Natural killer cell (primary cell): ENCODE results near the gene ZDHHC1. TPM values are rescaled to one million over a fixed set of nuclear protein-coding genes. Genes with fewer than 3 reads are reported as not detected.

ENCODE experiments used
- ATAC-seq, 3 donors: fragments of 150-1000 bp in 2 of 3; fragments of 200-7000 bp in 1 of 3; cut with Tn5 transposase; 1 replicate in 1 of 3; 2 replicates in 2 of 3; pipeline ENCODE4 v1.10.0; 2021; ENCODE audit warnings: mild to moderate bottlenecking in 2 of 3, moderate library complexity in 2 of 3
- DNase-seq, 2 donors: peaks; one replicate each; pipeline versions ENCODE4 v3.0.0 to v3.0.0-alpha.2; 2013 to 2021; ENCODE audit warnings: mixed read lengths in 1 of 2
- H3K27ac ChIP-seq: one replicate; pipeline ENCODE4 v1.5.1; 2013; ENCODE audit warnings: mild to moderate bottlenecking, low read length
- H3K27me3 ChIP-seq: one replicate; pipeline ENCODE4 v1.6.1; 2013; ENCODE audit warnings: low read length; ENCODE audit not compliant: control insufficient read depth, insufficient read depth
- H3K36me3 ChIP-seq: one replicate; pipeline ENCODE4 v1.6.1; 2013; ENCODE audit warnings: low read length; ENCODE audit not compliant: control insufficient read depth, insufficient read depth
- H3K4me1 ChIP-seq: one replicate; pipeline ENCODE4 v1.6.1; 2013; ENCODE audit warnings: low read length; ENCODE audit not compliant: control insufficient read depth, insufficient read depth
- H3K4me3 ChIP-seq: one replicate; pipeline ENCODE4 v1.5.1; 2013; ENCODE audit warnings: low read length
- H3K9me3 ChIP-seq: one replicate; pipeline ENCODE4 v1.6.1; 2013; ENCODE audit warnings: low read length; ENCODE audit not compliant: control insufficient read depth, insufficient read depth
- H3K27ac Mint-ChIP-seq, 2 donors: one replicate each; pipeline ENCODE4 v1.8.0; 2022; ENCODE audit warnings: mild to moderate bottlenecking in 2 of 2, mixed read lengths in 2 of 2, moderate library complexity in 1 of 2
- H3K27me3 Mint-ChIP-seq, 2 donors: one replicate each; pipeline ENCODE4 v1.8.0; 2022; ENCODE audit warnings: low read depth in 2 of 2, mixed read lengths in 2 of 2
- H3K36me3 Mint-ChIP-seq: one replicate; pipeline ENCODE4 v1.8.0; 2022; ENCODE audit warnings: mixed read lengths
- H3K4me1 Mint-ChIP-seq, 2 donors: one replicate each; pipeline ENCODE4 v1.8.0; 2022; ENCODE audit warnings: mixed read lengths in 2 of 2
- H3K4me3 Mint-ChIP-seq: one replicate; pipeline ENCODE4 v1.8.0; 2022; ENCODE audit warnings: mild to moderate bottlenecking, moderate library complexity, mixed read lengths
- H3K9me3 Mint-ChIP-seq, 2 donors: one replicate each; pipeline ENCODE4 v1.8.0; 2022; ENCODE audit warnings: mixed read lengths in 2 of 2
- WGBS: methylation state at CpG from one replicate; pipeline ENCODE4 v1.1.7; 2013; ENCODE audit warnings: missing lambda C conversion rate; ENCODE audit not compliant: insufficient coverage; 5-methylcytosine and 5-hydroxymethylcytosine counted together
- intact Hi-C: fragments of 100-400 bp; cut with micrococcal nuclease; formaldehyde crosslinking; loops from one replicate; pipeline ENCODE4 v1.14.2; 2022
- total RNA-seq, 4 donors: library from RNA; stranded (reverse); fragments of 120-200 nt in 1 of 4; gene quantifications; one replicate each; pipeline versions ENCODE4 v1.2.3 to v1.2.4, GENCODE V29; 2013 to 2022
- TF ChIP-seq, protein P1 (sequence below): fragments of 200-600 bp; IDR thresholded peaks from one replicate; pipeline ENCODE4 v1.8.0; 2022; ENCODE audit warnings: antibody characterized with exemption

Gene ZDHHC1
- total RNA-seq, 3 donors from 2014 or later (not counting 1 experiment from before 2014, with no cell fraction given), result 0.88 to 2.5 (median 1.8) TPM

DNA sequence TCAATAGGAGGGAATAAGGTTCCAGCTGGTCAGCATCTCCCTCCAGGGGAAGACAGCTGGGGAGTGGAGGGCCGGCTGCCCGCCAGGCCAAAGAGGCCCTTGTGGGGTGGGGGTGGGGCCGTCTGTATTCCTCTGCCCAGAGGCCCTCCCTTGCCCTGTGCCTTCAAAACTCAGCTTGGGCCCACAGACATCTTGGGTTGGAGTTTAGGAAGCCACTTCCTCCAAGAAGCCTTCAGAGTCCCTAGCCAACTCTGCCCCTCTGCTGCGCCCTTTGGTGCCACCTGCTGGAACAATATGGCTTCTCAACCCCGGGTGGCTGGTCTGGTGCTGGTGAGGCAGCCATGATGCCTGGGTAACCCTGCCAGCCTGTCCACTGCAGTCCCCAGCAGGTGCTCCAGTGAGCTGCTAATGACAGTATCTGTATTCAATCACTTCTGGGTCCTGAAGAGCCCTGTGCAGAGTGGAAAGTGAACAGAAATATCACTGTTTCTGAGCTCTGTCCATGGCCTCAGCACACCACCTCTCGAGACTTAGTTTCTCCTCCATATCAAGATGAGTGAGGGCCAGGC is 31.3 kb upstream of the ZDHHC1 start:
- TF ChIP-seq, protein P1, sequence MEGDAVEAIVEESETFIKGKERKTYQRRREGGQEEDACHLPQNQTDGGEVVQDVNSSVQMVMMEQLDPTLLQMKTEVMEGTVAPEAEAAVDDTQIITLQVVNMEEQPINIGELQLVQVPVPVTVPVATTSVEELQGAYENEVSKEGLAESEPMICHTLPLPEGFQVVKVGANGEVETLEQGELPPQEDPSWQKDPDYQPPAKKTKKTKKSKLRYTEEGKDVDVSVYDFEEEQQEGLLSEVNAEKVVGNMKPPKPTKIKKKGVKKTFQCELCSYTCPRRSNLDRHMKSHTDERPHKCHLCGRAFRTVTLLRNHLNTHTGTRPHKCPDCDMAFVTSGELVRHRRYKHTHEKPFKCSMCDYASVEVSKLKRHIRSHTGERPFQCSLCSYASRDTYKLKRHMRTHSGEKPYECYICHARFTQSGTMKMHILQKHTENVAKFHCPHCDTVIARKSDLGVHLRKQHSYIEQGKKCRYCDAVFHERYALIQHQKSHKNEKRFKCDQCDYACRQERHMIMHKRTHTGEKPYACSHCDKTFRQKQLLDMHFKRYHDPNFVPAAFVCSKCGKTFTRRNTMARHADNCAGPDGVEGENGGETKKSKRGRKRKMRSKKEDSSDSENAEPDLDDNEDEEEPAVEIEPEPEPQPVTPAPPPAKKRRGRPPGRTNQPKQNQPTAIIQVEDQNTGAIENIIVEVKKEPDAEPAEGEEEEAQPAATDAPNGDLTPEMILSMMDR, result peak; percentile 29
- Histone ChIP-seq H3K36me3 (peaks cover 57% of the 10 kb centered on the region), H3K9me3 (no peaks in the 10 kb centered on the region), H3K27me3 (no peaks in the 10 kb centered on the region), H3K27ac (no peak overlapping the region), H3K4me1 (no peaks in the 10 kb centered on the region), H3K4me3 (no peak overlapping the region)
- Mint-ChIP-seq H3K36me3 (no peaks in the 10 kb centered on the region), H3K4me3 (no peak overlapping the region), H3K27me3 (no peaks in the 10 kb centered on the region), H3K9me3 (no peaks in the 10 kb centered on the region), H3K4me1 (peaks cover 24 to 56% of the 10 kb centered on the region in 2 donors), H3K27ac (no peak overlapping the region)
- ATAC-seq, result peak; percentile 48 to 67 (median 57)
- 84% methylated on average over 6 of the region's 6 CpGs for WGBS
- DNase-seq, result peak in 1 of 2 donors; percentile 65
- intact Hi-C loops, result no loop called here

DNA sequence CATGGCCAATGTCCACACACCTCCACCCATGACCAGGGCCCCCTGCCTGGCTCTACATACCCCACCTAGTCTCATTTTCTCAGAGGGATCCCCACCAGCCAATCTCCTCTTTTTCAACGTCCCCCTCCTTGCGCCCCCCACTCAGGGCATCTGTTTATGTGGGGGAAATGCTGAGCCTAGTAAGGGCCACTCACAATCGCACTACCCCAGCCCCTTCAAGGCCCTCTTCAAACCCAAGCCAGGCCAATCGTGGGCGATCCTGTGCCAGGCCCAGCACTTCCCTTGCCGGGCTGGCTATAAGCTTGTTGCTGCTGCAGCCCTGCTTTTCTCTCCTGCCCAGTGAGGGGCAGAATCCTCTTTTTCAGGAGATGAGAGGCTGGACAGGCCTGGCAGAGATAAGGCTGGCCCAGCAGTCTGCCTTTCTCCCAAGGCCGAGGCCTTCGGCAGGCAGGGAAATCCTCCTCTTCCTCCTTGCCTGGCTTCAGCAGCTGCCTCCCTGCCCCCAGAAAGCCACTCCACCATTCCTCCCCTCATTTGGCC is 30.8 kb upstream of the ZDHHC1 start:
- intact Hi-C loops, result no loop called here
- no peaks in the 10 kb centered on the region for H3K27me3 Mint-ChIP-seq
- DNase-seq (no peak), ATAC-seq (no peak)
- peaks cover 24 to 55% of the 10 kb centered on the region in 2 donors for H3K4me1 Mint-ChIP-seq
- no peaks in the 10 kb centered on the region for H3K27me3 ChIP-seq
- no peaks in the 10 kb centered on the region for H3K4me1 ChIP-seq
- H3K4me3 ChIP-seq, result no peak overlapping the region
- H3K36me3 Mint-ChIP-seq, result no peaks in the 10 kb centered on the region
- peaks cover 55% of the 10 kb centered on the region for H3K36me3 ChIP-seq
- peak overlapping the region in 1 of 2 donors; percentile 40 for H3K27ac Mint-ChIP-seq
- H3K27ac ChIP-seq, result no peak overlapping the region
- WGBS, result 100% methylated on average over 7 of the region's 8 CpGs
- no peaks in the 10 kb centered on the region for H3K9me3 Mint-ChIP-seq
- TF ChIP-seq, protein P1, result no peak
- no peak overlapping the region for H3K4me3 Mint-ChIP-seq
- H3K9me3 ChIP-seq, result no peaks in the 10 kb centered on the region

DNA sequence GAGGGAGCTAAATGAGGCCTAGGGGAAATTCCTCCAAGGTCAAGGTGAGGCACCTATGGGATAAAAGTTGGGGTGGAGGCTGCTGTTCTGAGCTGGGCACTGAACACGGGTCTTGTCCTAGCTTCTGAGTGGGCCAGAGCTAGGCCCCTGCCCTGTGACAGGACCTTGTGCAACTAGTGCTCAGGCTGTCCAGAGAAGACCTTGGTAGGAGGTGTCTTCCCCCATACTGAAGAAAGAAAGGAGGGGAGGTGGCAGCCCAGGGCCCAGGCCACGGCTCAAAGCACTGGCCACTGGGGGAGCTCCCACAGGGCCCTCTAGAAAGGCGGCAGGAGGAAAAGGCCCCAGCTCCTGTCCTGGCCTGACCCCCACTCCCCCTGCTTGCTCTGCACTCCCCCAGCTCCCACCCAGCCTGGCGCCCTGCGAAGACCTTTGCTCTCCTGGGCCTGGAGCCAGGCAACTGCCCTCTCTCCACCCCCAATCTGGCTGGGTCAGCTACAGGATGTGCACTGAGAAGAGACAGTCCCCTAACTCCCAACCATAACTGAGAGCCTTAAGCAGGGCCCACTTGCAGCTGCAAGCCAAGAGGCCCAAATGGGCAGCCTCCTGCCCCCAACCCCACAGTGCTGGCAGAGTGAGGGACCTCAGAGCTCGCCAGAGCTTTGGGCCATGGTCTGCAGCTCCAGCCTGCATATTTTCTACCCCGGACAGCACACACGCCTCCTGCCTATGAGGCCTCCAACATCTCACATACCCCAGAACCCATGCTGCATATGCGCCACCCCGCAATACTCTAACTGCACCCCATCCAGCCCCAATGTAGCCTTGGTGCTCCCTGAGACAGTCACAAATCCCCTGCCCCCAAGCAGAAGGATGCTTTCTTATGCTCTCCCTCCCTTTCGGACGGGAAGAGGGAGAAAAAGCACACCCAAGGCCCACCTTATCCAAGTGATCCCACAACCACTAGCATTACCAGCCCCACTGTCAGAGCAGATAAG is 29.9 kb upstream of the ZDHHC1 start:
- no peaks in the 10 kb centered on the region for H3K9me3 Mint-ChIP-seq

More for the DNA sequence above, 29.9 kb upstream of the ZDHHC1 start:
- Mint-ChIP-seq H3K4me3 (no peak overlapping the region), H3K4me1 (peaks cover 29 to 52% of the 10 kb centered on the region in 2 donors), H3K27me3 (no peaks in the 10 kb centered on the region), H3K27ac (peak overlapping the region in 1 of 2 donors; percentile 40), H3K36me3 (no peaks in the 10 kb centered on the region)
- ATAC-seq (no peak), DNase-seq (no peak)
- WGBS, result 95% methylated on average over 12 of the region's 12 CpGs
- no peaks in the 10 kb centered on the region for H3K4me1 ChIP-seq
- peaks cover 53% of the 10 kb centered on the region for H3K36me3 ChIP-seq
- intact Hi-C loops, result no loop called here
- no peaks in the 10 kb centered on the region for H3K9me3 ChIP-seq
- TF ChIP-seq, protein P1, result no peak
- H3K27me3 ChIP-seq, result no peaks in the 10 kb centered on the region
- H3K27ac ChIP-seq, result no peak overlapping the region
- H3K4me3 ChIP-seq, result no peak overlapping the region
